ENCODE results near the gene SYNE1. TPM values are rescaled to one million over a fixed set of nuclear protein-coding genes. Genes with fewer than 3 reads are reported as not detected.
"Not testable (repeated sequence)": the region's sequence is repeated elsewhere in the genome, so short reads cannot be mapped to it uniquely, and the experiment has no call there.

The SYNE1 gene
- total RNA-seq, 1 donor from 2014 or later, result 14.2 TPM

- intact Hi-C loops (cut with micrococcal nuclease), result no loop called here
- Mint-ChIP-seq H3K4me3 (ENCODE audit: low read depth) (no peak overlapping the region), H3K36me3 (ENCODE audit: low read depth) (no peaks in the 10 kb centered on the region), H3K27ac (no peak overlapping the region), H3K27me3 (ENCODE audit: low read depth) (peaks cover 1% of the 10 kb centered on the region), H3K9me3 (no peaks in the 10 kb centered on the region), H3K4me1 (ENCODE audit: low read depth) (no peaks in the 10 kb centered on the region)
- DNase-seq (ENCODE audit: low spot score), result no peak
These were observed 283.7 kb downstream of the SYNE1 start for GRCh38 chr6:152353440-152353839.

GRCh38 chr6:152351742-152352141, 285.4 kb downstream of the SYNE1 start:
- DNase-seq (ENCODE audit: low spot score), result no peak
- H3K36me3 Mint-ChIP-seq (ENCODE audit: low read depth), result no peaks in the 10 kb centered on the region
- no peak overlapping the region for H3K4me3 Mint-ChIP-seq (ENCODE audit: low read depth)
- H3K27ac Mint-ChIP-seq, result no peak overlapping the region
- H3K4me1 Mint-ChIP-seq (ENCODE audit: low read depth), result no peaks in the 10 kb centered on the region
- intact Hi-C loops (cut with micrococcal nuclease), result no loop called here
- H3K27me3 Mint-ChIP-seq (ENCODE audit: low read depth), result peaks cover 1% of the 10 kb centered on the region
- no peaks in the 10 kb centered on the region for H3K9me3 Mint-ChIP-seq

GRCh38 chr6:152351110-152351509, 286.1 kb downstream of the SYNE1 start:
- Mint-ChIP-seq H3K27ac (no peak overlapping the region), H3K9me3 (no peaks in the 10 kb centered on the region), H3K36me3 (ENCODE audit: low read depth) (no peaks in the 10 kb centered on the region), H3K4me3 (ENCODE audit: low read depth) (no peak overlapping the region), H3K27me3 (ENCODE audit: low read depth) (peaks cover 1% of the 10 kb centered on the region), H3K4me1 (ENCODE audit: low read depth) (no peaks in the 10 kb centered on the region)
- intact Hi-C loops (cut with micrococcal nuclease), result no loop called here
- no peak for DNase-seq (ENCODE audit: low spot score)

GRCh38 chr6:152348116-152348515, 289.0 kb downstream of the SYNE1 start:
- Mint-ChIP-seq H3K4me1 (ENCODE audit: low read depth) (no peaks in the 10 kb centered on the region), H3K4me3 (ENCODE audit: low read depth) (no peak overlapping the region), H3K27ac (no peak overlapping the region), H3K36me3 (ENCODE audit: low read depth) (no peaks in the 10 kb centered on the region), H3K9me3 (no peaks in the 10 kb centered on the region), H3K27me3 (ENCODE audit: low read depth) (peaks cover 1% of the 10 kb centered on the region)
- intact Hi-C loops (cut with micrococcal nuclease), result no loop called here
- no peak for DNase-seq (ENCODE audit: low spot score)

- no peaks in the 10 kb centered on the region for H3K9me3 Mint-ChIP-seq
- H3K4me3 Mint-ChIP-seq (ENCODE audit: low read depth), result no peak overlapping the region
- peaks cover 3% of the 10 kb centered on the region for H3K27me3 Mint-ChIP-seq (ENCODE audit: low read depth)
- no peak for DNase-seq (ENCODE audit: low spot score)
- no peak overlapping the region for H3K27ac Mint-ChIP-seq
- no peaks in the 10 kb centered on the region for H3K36me3 Mint-ChIP-seq (ENCODE audit: low read depth)
- peaks cover 6% of the 10 kb centered on the region for H3K4me1 Mint-ChIP-seq (ENCODE audit: low read depth)
- intact Hi-C loops (cut with micrococcal nuclease), result no loop called here
These were observed 293.3 kb downstream of the SYNE1 start for GRCh38 chr6:152343735-152344360.

- H3K4me3 Mint-ChIP-seq (ENCODE audit: low read depth), result no peak overlapping the region
- no peak overlapping the region for H3K27ac Mint-ChIP-seq
- H3K4me1 Mint-ChIP-seq (ENCODE audit: low read depth), result peaks cover 10% of the 10 kb centered on the region
- peaks cover 8% of the 10 kb centered on the region for H3K27me3 Mint-ChIP-seq (ENCODE audit: low read depth)
- no peaks in the 10 kb centered on the region for H3K9me3 Mint-ChIP-seq
- no peaks in the 10 kb centered on the region for H3K36me3 Mint-ChIP-seq (ENCODE audit: low read depth)
- no peak for DNase-seq (ENCODE audit: low spot score)
- intact Hi-C loops (cut with micrococcal nuclease), result no loop called here
These were observed 295.6 kb downstream of the SYNE1 start for GRCh38 chr6:152341596-152341995.

- Mint-ChIP-seq H3K4me3 (ENCODE audit: low read depth) (no peak overlapping the region), H3K4me1 (ENCODE audit: low read depth) (peaks cover 10% of the 10 kb centered on the region), H3K27ac (no peak overlapping the region), H3K36me3 (ENCODE audit: low read depth) (no peaks in the 10 kb centered on the region), H3K9me3 (no peaks in the 10 kb centered on the region), H3K27me3 (ENCODE audit: low read depth) (peaks cover 10% of the 10 kb centered on the region)
- DNase-seq (ENCODE audit: low spot score), result no peak
- intact Hi-C loops (cut with micrococcal nuclease), result loop anchor here (1.0 to 10.0 kb wide), 2 partner anchors 36 to 574 kb away; no protein-coding TSS in a partner anchor
These were observed 298.6 kb downstream of the SYNE1 start for GRCh38 chr6:152338335-152339125.

- H3K9me3 Mint-ChIP-seq, result no peaks in the 10 kb centered on the region
- H3K4me1 Mint-ChIP-seq (ENCODE audit: low read depth), result peaks cover 3% of the 10 kb centered on the region
- intact Hi-C loops (cut with micrococcal nuclease), result loop anchor here (10.0 kb wide), 1 partner anchor 570 kb away; no protein-coding TSS in a partner anchor
- H3K27ac Mint-ChIP-seq, result no peak overlapping the region
- H3K27me3 Mint-ChIP-seq (ENCODE audit: low read depth), result peaks cover 9% of the 10 kb centered on the region
- H3K36me3 Mint-ChIP-seq (ENCODE audit: low read depth), result no peaks in the 10 kb centered on the region
- H3K4me3 Mint-ChIP-seq (ENCODE audit: low read depth), result no peak overlapping the region
- DNase-seq (ENCODE audit: low spot score), result no peak
These were observed 302.6 kb downstream of the SYNE1 start for GRCh38 chr6:152334555-152334954.

- Mint-ChIP-seq H3K4me3 (ENCODE audit: low read depth) (no peak overlapping the region), H3K36me3 (ENCODE audit: low read depth) (no peaks in the 10 kb centered on the region), H3K27ac (no peak overlapping the region), H3K27me3 (ENCODE audit: low read depth) (peaks cover 5% of the 10 kb centered on the region), H3K4me1 (ENCODE audit: low read depth) (no peaks in the 10 kb centered on the region), H3K9me3 (no peaks in the 10 kb centered on the region)
- no peak for DNase-seq (ENCODE audit: low spot score)
- intact Hi-C loops (cut with micrococcal nuclease), result loop anchor here (10.0 kb wide), 1 partner anchor 566 kb away; no protein-coding TSS in a partner anchor
These were observed 306.2 kb downstream of the SYNE1 start for GRCh38 chr6:152330961-152331360.

GRCh38 chr6:152329638-152330448, 307.3 kb downstream of the SYNE1 start:
- no peaks in the 10 kb centered on the region for H3K4me1 Mint-ChIP-seq (ENCODE audit: low read depth)
- peaks cover 7% of the 10 kb centered on the region for H3K27me3 Mint-ChIP-seq (ENCODE audit: low read depth)
- no peaks in the 10 kb centered on the region for H3K36me3 Mint-ChIP-seq (ENCODE audit: low read depth)
- DNase-seq (ENCODE audit: low spot score), result no peak
- no peak overlapping the region for H3K27ac Mint-ChIP-seq
- H3K9me3 Mint-ChIP-seq, result no peaks in the 10 kb centered on the region
- H3K4me3 Mint-ChIP-seq (ENCODE audit: low read depth), result no peak overlapping the region
- intact Hi-C loops (cut with micrococcal nuclease), result loop anchor here (10.0 kb wide), 1 partner anchor 565 kb away; no protein-coding TSS in a partner anchor

- H3K9me3 Mint-ChIP-seq; H3K27ac Mint-ChIP-seq; H3K36me3 Mint-ChIP-seq (ENCODE audit: low read depth); intact Hi-C loops (cut with micrococcal nuclease); DNase-seq (ENCODE audit: low spot score); H3K4me3 Mint-ChIP-seq (ENCODE audit: low read depth); H3K4me1 Mint-ChIP-seq (ENCODE audit: low read depth); H3K27me3 Mint-ChIP-seq (ENCODE audit: low read depth): not testable (repeated sequence)
These were observed 309.0 kb downstream of the SYNE1 start for GRCh38 chr6:152328200-152328599.

GRCh38 chr6:152323376-152323775, 313.8 kb downstream of the SYNE1 start:
- Mint-ChIP-seq H3K9me3 (no peaks in the 10 kb centered on the region), H3K4me3 (ENCODE audit: low read depth) (no peak overlapping the region), H3K36me3 (ENCODE audit: low read depth) (no peaks in the 10 kb centered on the region), H3K27me3 (ENCODE audit: low read depth) (peaks cover 24% of the 10 kb centered on the region), H3K27ac (no peak overlapping the region), H3K4me1 (ENCODE audit: low read depth) (no peaks in the 10 kb centered on the region)
- intact Hi-C loops (cut with micrococcal nuclease), result no loop called here
- DNase-seq (ENCODE audit: low spot score), result no peak

Data from activated T-helper 2 cell treated with anti-CD3 and anti-CD28 coated beads, Interferon-gamma antibody, Interleukin-2, Interleukin-4, amounts not matched to agents 10 μg/mL and 5 μg/mL and 100 μg/mL, durations not matched to agents 14 hours and 24 hours and 36 hours (primary cell).